PFSK-1 (cell line): ENCODE results near the gene PLB1.

ENCODE experiments used
- FOXP2 ChIP-seq: optimal IDR thresholded peaks from 2 replicates; pipeline ENCODE3; 2011; ENCODE audit warnings: borderline replicate concordance, control low read depth, inconsistent platforms; ENCODE audit not compliant: insufficient read depth; ENCODE audit errors: extremely low read length, extremely low read depth
- POLR2AphosphoS5 ChIP-seq: IDR thresholded peaks from 2 replicates; pipeline ENCODE4 v1.6.1; 2012; ENCODE audit warnings: low read depth, mild to moderate bottlenecking, control low read depth, low read length, moderate library complexity
- SIN3A ChIP-seq: IDR thresholded peaks from 2 replicates; pipeline ENCODE4 v1.6.1; 2012; ENCODE audit warnings: mild to moderate bottlenecking, low read length, moderate library complexity, borderline replicate concordance; ENCODE audit not compliant: insufficient read depth
- TAF1 ChIP-seq: IDR thresholded peaks from 2 replicates; pipeline ENCODE4 v1.6.1; 2012; ENCODE audit warnings: low read length, control low read depth, borderline replicate concordance; ENCODE audit not compliant: insufficient read depth
- TF ChIP-seq, protein P1 (sequence below), 2 experiments: IDR thresholded peaks; 2 replicates each; pipeline versions ENCODE4 v1.6.1 to v1.8.0; 2011 to 2012; ENCODE audit warnings: low read depth in 2 of 2, low read length in 2 of 2, control low read depth in 1 of 2, inconsistent platforms in 1 of 2, mild to moderate bottlenecking in 1 of 2, moderate library complexity in 1 of 2; ENCODE audit not compliant: insufficient read depth in 1 of 2

PLB1 gene

DNA sequence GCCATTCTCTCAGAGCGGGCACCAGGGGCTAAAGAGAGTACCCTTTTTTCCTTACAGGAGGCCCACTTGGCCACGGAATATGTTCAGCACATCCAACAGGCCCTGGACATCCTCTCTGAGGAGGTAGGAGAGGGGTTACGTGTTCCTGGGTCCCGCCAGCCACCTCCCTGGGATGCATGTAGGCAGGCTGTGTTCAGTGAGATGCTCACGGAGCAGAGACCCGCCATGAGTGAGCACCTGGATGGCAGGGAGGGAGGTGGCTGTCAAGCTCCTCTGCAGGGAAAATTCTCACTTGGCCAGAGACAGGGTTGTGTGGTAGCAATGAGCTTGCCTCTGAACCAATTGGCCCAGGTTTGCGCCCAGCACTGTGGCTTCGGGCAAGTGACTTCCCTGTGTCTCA, 132.6 kb downstream of the PLB1 start:
- TF ChIP-seq FOXP2 (no peak), POLR2AphosphoS5 (no peak), TAF1 (no peak), SIN3A (no peak)
- TF ChIP-seq, protein P1, sequence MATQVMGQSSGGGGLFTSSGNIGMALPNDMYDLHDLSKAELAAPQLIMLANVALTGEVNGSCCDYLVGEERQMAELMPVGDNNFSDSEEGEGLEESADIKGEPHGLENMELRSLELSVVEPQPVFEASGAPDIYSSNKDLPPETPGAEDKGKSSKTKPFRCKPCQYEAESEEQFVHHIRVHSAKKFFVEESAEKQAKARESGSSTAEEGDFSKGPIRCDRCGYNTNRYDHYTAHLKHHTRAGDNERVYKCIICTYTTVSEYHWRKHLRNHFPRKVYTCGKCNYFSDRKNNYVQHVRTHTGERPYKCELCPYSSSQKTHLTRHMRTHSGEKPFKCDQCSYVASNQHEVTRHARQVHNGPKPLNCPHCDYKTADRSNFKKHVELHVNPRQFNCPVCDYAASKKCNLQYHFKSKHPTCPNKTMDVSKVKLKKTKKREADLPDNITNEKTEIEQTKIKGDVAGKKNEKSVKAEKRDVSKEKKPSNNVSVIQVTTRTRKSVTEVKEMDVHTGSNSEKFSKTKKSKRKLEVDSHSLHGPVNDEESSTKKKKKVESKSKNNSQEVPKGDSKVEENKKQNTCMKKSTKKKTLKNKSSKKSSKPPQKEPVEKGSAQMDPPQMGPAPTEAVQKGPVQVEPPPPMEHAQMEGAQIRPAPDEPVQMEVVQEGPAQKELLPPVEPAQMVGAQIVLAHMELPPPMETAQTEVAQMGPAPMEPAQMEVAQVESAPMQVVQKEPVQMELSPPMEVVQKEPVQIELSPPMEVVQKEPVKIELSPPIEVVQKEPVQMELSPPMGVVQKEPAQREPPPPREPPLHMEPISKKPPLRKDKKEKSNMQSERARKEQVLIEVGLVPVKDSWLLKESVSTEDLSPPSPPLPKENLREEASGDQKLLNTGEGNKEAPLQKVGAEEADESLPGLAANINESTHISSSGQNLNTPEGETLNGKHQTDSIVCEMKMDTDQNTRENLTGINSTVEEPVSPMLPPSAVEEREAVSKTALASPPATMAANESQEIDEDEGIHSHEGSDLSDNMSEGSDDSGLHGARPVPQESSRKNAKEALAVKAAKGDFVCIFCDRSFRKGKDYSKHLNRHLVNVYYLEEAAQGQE (IDR thresholded peaks at IDR 0.05; ENCODE audit: insufficient read depth in 1 of 2, low read depth in 2 of 2, low read length in 2 of 2): no peak

DNA sequence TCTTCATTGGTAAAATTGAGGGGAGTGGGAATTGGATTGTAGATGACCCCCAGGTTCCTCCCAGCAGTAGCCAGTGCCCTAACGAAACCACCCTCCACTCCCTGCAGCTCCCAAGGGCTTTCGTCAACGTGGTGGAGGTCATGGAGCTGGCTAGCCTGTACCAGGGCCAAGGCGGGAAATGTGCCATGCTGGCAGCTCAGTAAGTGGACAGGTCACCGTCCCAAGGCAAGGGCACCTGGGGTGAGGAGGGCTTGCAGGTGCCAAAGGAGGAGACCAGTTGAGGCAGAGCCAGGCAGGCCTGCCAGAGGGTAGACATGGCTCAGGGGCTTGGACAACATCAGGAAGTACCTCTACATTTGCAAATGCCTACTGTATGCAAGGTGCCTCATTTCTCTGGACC, 133.1 kb downstream of the PLB1 start:
- no peak for TF ChIP-seq POLR2AphosphoS5
- no peak for TF ChIP-seq FOXP2
- TF ChIP-seq, protein P1 (IDR thresholded peaks at IDR 0.05; ENCODE audit: insufficient read depth in 1 of 2, low read depth in 2 of 2, low read length in 2 of 2): no peak
- no peak for TF ChIP-seq TAF1
- no peak for TF ChIP-seq SIN3A

DNA sequence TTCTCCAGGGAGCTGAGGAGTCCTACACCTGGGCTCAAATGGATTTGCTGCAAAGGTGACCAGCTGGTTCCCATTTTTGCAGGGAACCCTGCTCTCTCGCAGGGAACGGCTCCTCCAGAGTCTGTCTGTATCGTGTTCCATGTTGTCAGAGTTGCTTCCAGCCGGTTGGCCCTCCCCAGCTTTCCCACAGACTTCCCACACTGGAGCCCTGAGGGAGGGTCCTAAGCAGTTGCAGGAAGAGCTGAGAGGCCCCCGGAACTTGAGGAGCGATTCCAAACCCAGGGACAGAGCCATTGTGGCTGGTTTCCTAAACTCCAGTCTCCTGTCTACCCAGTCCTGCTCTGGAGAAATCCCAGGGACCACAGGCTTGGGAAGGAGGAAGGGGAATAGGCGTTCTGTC, 134.1 kb downstream of the PLB1 start:
- TF ChIP-seq SIN3A: no peak
- no peak for TF ChIP-seq FOXP2
- no peak for TF ChIP-seq POLR2AphosphoS5
- TF ChIP-seq TAF1: no peak
- TF ChIP-seq, protein P1 (IDR thresholded peaks at IDR 0.05; ENCODE audit: insufficient read depth in 1 of 2, low read depth in 2 of 2, low read length in 2 of 2): no peak

DNA sequence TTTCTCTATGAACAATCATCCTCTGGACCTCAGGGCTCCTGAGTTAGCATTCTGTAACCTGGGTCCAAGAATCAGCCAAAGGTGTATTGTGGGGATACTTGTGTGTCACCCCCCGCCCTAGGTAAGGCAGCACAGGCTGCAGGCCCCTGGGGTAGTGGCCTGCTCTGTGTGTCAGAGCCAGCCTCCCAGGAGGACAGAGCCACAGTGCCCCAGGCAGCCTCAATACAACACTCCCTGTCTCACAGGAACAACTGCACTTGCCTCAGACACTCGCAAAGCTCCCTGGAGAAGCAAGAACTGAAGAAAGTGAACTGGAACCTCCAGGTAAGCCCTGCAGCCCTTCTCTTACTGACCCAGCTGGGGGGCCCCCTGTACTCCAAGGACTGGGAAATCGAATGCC, 134.5 kb downstream of the PLB1 start:
- no peak for TF ChIP-seq POLR2AphosphoS5
- TF ChIP-seq, protein P1 (IDR thresholded peaks at IDR 0.05; ENCODE audit: insufficient read depth in 1 of 2, low read depth in 2 of 2, low read length in 2 of 2): no peak
- TF ChIP-seq TAF1: no peak
- no peak for TF ChIP-seq FOXP2
- TF ChIP-seq SIN3A: no peak

DNA sequence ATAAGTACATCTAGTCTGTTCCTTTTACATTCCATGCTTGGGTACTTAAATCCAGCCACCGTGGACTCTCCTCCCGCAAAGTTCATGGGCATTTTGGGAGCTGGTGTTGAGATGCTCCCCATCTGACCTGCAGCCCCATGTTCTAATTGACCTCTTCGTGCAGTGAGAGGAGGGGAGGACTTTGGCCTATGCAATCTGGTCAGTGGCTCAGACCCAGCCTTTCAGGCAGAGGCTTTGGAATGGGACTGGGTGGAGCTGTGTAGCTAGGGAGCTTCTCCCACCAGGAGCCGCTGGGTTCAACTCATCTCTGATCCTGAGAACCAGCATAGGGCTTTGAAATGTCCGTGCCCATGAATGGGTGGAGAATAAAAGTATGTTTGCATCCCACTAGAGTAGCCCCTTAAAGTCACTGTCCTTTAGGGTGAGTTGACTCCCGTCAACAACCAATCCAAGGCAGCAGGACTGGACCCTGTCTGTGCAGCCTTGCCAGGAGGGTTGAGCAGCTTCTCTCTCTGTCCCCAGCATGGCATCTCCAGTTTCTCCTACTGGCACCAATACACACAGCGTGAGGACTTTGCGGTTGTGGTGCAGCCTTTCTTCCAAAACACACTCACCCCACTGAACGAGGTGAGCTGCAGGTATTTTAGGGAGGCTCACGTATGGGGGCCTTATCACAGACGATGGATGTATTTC, 135.8 kb downstream of the PLB1 start:
- TF ChIP-seq FOXP2 (no peak), POLR2AphosphoS5 (no peak), TAF1 (no peak), SIN3A (no peak)
- TF ChIP-seq, protein P1 (IDR thresholded peaks at IDR 0.05; ENCODE audit: insufficient read depth in 1 of 2, low read depth in 2 of 2, low read length in 2 of 2): no peak
